Panc1 (cell line): ENCODE measurements around the gene RBL1. TPM values are rescaled to one million over a fixed set of nuclear protein-coding genes. Genes with fewer than 3 reads are reported as not detected.
A peak's percentile ranks its signal among the peaks of the same experiment; 100 is the strongest.
"Not testable (repeated sequence)": the region's sequence is repeated elsewhere in the genome, so short reads cannot be mapped to it uniquely, and the experiment has no call there.

Experiments
- ATAC-seq: fragments of 200-7000 bp; cut with Tn5 transposase; 2 replicates; pipeline ENCODE4 v1.9.1; 2020; ENCODE audit warnings: mild to moderate bottlenecking, moderate library complexity
- BruUV-seq: library from RNA; stranded (reverse); fragments of 400-500 nt; replicated peaks from 2 replicates; lab custom pipeline; 2021; lab: Mats Ljungman, UMichigan
- CTCF ChIA-PET: fragments of 300-600 bp; sonication (Branson Sonifier 250); formaldehyde crosslinking; loops from one replicate; lab custom pipeline; 2022; ENCODE audit warnings: antibody characterized with exemption; lab: Charles Lee
- POLR2A ChIA-PET: fragments of 300-600 bp; sonication (Branson Sonifier 250); formaldehyde crosslinking; loops from one replicate; lab custom pipeline; 2022; ENCODE audit warnings: antibody characterized with exemption; lab: Charles Lee
- DNase-seq: peaks from one replicate; pipeline ENCODE4 v3.0.0-alpha.2; 2010; ENCODE audit warnings: low read depth, low spot score
- H3K27ac ChIP-seq: 2 replicates; pipeline ENCODE4 v1.5.1; 2011; ENCODE audit warnings: mild to moderate bottlenecking, low read length, inconsistent platforms
- H3K27me3 ChIP-seq: fragments of 200-500 bp; sonication (Bioruptor generic); 2 replicates; pipeline ENCODE4 v1.6.0; 2014; ENCODE audit warnings: low read length, inconsistent platforms; ENCODE audit not compliant: control insufficient read depth, insufficient read depth
- H3K36me3 ChIP-seq: fragments of 200-500 bp; sonication (Bioruptor generic); 2 replicates; pipeline ENCODE4 v1.5.1; 2014; ENCODE audit warnings: inconsistent platforms, mild to moderate bottlenecking, low read length, moderate library complexity; ENCODE audit not compliant: control insufficient read depth, insufficient read depth
- H3K4me1 ChIP-seq: 2 replicates; pipeline ENCODE4 v1.5.1; 2011; ENCODE audit warnings: inconsistent platforms, mild to moderate bottlenecking, low read length, moderate library complexity; ENCODE audit not compliant: control insufficient read depth, insufficient read depth
- H3K4me3 ChIP-seq, 2 experiments: 2 replicates each; pipeline ENCODE4 v1.5.1; 2011 to 2012; ENCODE audit warnings: low read depth in 2 of 2, low read length in 2 of 2, mild to moderate bottlenecking in 2 of 2, inconsistent platforms in 1 of 2, moderate library complexity in 1 of 2
- H3K9me3 ChIP-seq: fragments of 200-500 bp; sonication (Bioruptor generic); 2 replicates; pipeline ENCODE4 v1.5.1; 2014; ENCODE audit warnings: low read depth, mild to moderate bottlenecking, inconsistent platforms, low read length, moderate library complexity; ENCODE audit not compliant: control insufficient read depth, insufficient read depth
- CTCF ChIP-seq: fragments of 450-650 bp; IDR thresholded peaks from 2 replicates; pipeline ENCODE4 v1.5.1; 2017; ENCODE audit warnings: mild to moderate bottlenecking
- TCF7L2 ChIP-seq: IDR thresholded peaks from 2 replicates; pipeline ENCODE4 v1.6.1; 2011; ENCODE audit warnings: mild to moderate bottlenecking, low read depth, low read length, inconsistent platforms
- in situ Hi-C: cut with HindIII; loops from 2 replicates; pipeline ENCODE4 v1.10.0; 2016; ENCODE audit warnings: low sequenced_read_pairs, low pct_unique_long_range_greater_than_20kb
- intact Hi-C: fragments of 100-400 bp; cut with micrococcal nuclease; formaldehyde crosslinking; loops from one replicate; pipeline ENCODE4 v1.10.0; 2022; ENCODE audit not compliant: unreplicated experiment
- total RNA-seq: library from RNA; stranded (reverse); gene quantifications from one replicate; pipeline ENCODE4 v1.2.1, GENCODE V29; 2021; ENCODE audit not compliant: unreplicated experiment

Gene RBL1
- total RNA-seq, 1 experiment from 2014 or later = 14.0 TPM

- Histone ChIP-seq H3K27me3 (no peaks in the 10 kb centered on the region), H3K36me3 (no peaks in the 10 kb centered on the region; the same call in 1 of the 2 replicates), H3K27ac (no peak overlapping the region), H3K4me1 (no peaks in the 10 kb centered on the region), H3K9me3 (no peaks in the 10 kb centered on the region), H3K4me3 (no peak overlapping the region)
- TF ChIP-seq TCF7L2 (no peak), CTCF (no peak)
- in situ Hi-C loops = no loop called here
- ATAC-seq (peak; percentile 69; the same call in 1 of the 2 replicates), DNase-seq (no peak)
- POLR2A ChIA-PET = no interaction called here
- intact Hi-C loops = no loop called here
- BruUV-seq = no TSS peak
- CTCF ChIA-PET = interaction anchor here (0.7 kb wide), 1 partner anchor 235 kb away, joined by 4 read pairs; no protein-coding TSS in a partner anchor
Measured at GRCh38 chr20:37007898-37008649, 87.7 kb downstream of the RBL1 start.

GRCh38 chr20:37005062-37005942, 90.5 kb downstream of the RBL1 start:
- ATAC-seq, BruUV-seq, in situ Hi-C loops: not testable (repeated sequence)

GRCh38 chr20:37001634-37002033, 94.2 kb downstream of the RBL1 start:
- in situ Hi-C loops, ATAC-seq, intact Hi-C loops, H3K4me3 ChIP-seq, POLR2A ChIA-PET, H3K36me3 ChIP-seq, H3K27me3 ChIP-seq, DNase-seq, H3K27ac ChIP-seq, BruUV-seq, H3K9me3 ChIP-seq, CTCF ChIA-PET, H3K4me1 ChIP-seq: not testable (repeated sequence)

More at GRCh38 chr20:37005062-37005942, 90.5 kb downstream of the RBL1 start:
- H3K27me3 ChIP-seq, DNase-seq, intact Hi-C loops, H3K4me1 ChIP-seq, POLR2A ChIA-PET, H3K9me3 ChIP-seq, H3K36me3 ChIP-seq, H3K4me3 ChIP-seq, CTCF ChIA-PET, H3K27ac ChIP-seq: not testable (repeated sequence)

DNA sequence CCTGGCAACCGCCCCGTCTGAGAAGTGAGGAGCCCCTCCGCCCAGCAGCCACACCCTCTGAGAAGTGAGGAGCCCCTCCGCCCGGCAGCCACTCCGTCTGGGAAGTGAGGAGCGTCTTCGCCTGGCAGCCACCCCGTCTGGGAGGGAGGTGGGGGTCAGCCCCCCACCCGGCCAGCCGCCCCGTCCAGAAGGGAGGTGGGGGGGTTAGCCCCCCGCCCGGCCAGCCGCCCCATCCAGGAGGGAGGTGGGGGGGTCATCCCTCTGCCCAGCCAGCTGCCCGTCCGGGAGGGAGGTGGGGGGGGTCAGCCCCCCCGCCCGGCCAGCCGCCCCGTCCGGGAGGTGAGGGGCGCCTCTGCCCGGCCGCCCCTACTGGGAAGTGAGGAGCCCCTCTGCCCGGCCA, 95.6 kb downstream of the RBL1 start:
- intact Hi-C loops, H3K27ac ChIP-seq, H3K27me3 ChIP-seq, POLR2A ChIA-PET, H3K4me1 ChIP-seq, BruUV-seq, H3K4me3 ChIP-seq, DNase-seq, H3K9me3 ChIP-seq, in situ Hi-C loops, ATAC-seq, CTCF ChIA-PET, H3K36me3 ChIP-seq: not testable (repeated sequence)
